SU-DHL-6 (cell line): ENCODE measurements around the gene SHROOM4.

Experiments used
- H2AFZ ChIP-seq: fragments of 200-600 bp; sonication (generic); 2 replicates; pipeline ENCODE4 v1.6.1; 2014; ENCODE audit warnings: low read depth, mild to moderate bottlenecking, moderate library complexity, mixed read lengths, antibody characterized with exemption, low read length; ENCODE audit not compliant: severe bottlenecking
- H3F3A ChIP-seq: fragments of 200-600 bp; shearing (Covaris generic); 2 replicates; pipeline ENCODE4 v1.6.0; 2016; ENCODE audit warnings: antibody characterized with exemption, mild to moderate bottlenecking; ENCODE audit not compliant: insufficient read depth
- H3K27ac ChIP-seq: fragments of 200-600 bp; sonication (generic); 2 replicates; pipeline ENCODE4 v1.5.1; 2016; ENCODE audit warnings: low read depth, mild to moderate bottlenecking, low read length, moderate library complexity, mixed read lengths
- H3K27me3 ChIP-seq: fragments of 200-600 bp; sonication (generic), shearing (Covaris generic); 2 replicates; pipeline ENCODE4 v1.6.0; 2014; ENCODE audit warnings: mild to moderate bottlenecking, low read length
- H3K36me3 ChIP-seq: fragments of 200-600 bp; sonication (generic); 2 replicates; pipeline ENCODE4 v1.6.1; 2014; ENCODE audit warnings: mild to moderate bottlenecking, low read length, mixed read lengths
- H3K4me2 ChIP-seq: fragments of 300-600, 200-600 bp; shearing (Covaris generic), sonication (generic); 2 replicates; pipeline ENCODE4 v1.6.0; 2014; ENCODE audit warnings: low read length, low read depth, mild to moderate bottlenecking; ENCODE audit not compliant: poor library complexity, severe bottlenecking
- H3K4me3 ChIP-seq: fragments of 200-600 bp; sonication (generic); 2 replicates; pipeline ENCODE4 v1.5.1; 2014; ENCODE audit warnings: antibody characterized with exemption, low read length, mild to moderate bottlenecking, mixed read lengths; ENCODE audit not compliant: insufficient read depth, poor library complexity, severe bottlenecking
- H3K79me2 ChIP-seq: fragments of 200-600 bp; sonication (generic); 2 replicates; pipeline ENCODE4 v1.6.1; 2014; ENCODE audit warnings: mild to moderate bottlenecking, low read length, moderate library complexity; ENCODE audit not compliant: insufficient read depth
- H3K9ac ChIP-seq: fragments of 200-600 bp; sonication (generic); 2 replicates; pipeline ENCODE4 v1.7.0; 2014; ENCODE audit warnings: mild to moderate bottlenecking, low read length
- H3K9me2 ChIP-seq: fragments of 200-600 bp; sonication (generic); replicated peaks from 2 replicates; pipeline ENCODE4 v1.6.1; 2014; ENCODE audit warnings: low read length; ENCODE audit not compliant: insufficient read depth
- H3K9me3 ChIP-seq: fragments of 200-600 bp; sonication (generic); 2 replicates; pipeline ENCODE4 v1.6.1; 2014; ENCODE audit warnings: low read length, mixed read lengths; ENCODE audit not compliant: insufficient read depth
- H4K20me1 ChIP-seq: fragments of 200-600 bp; sonication (generic); 2 replicates; pipeline ENCODE4 v1.6.1; 2014; ENCODE audit warnings: low read depth, mild to moderate bottlenecking, antibody characterized with exemption, low read length, moderate library complexity, mixed read lengths
- CTCF ChIP-seq: fragments of 200-600 bp; sonication (generic); IDR thresholded peaks from one replicate; pipeline ENCODE4 v1.5.1; 2017; ENCODE audit warnings: antibody characterized with exemption, mild to moderate bottlenecking, low read length, moderate library complexity; ENCODE audit not compliant: insufficient read depth, poor library complexity, severe bottlenecking
- EZH2phosphoT487 ChIP-seq: fragments of 200-600 bp; sonication (generic), shearing (Covaris generic); conservative IDR thresholded peaks from 2 replicates; pipeline ENCODE4 v1.6.1; 2018; ENCODE audit warnings: mild to moderate bottlenecking, antibody characterized with exemption, low read length, moderate library complexity, mixed read lengths

SHROOM4 gene

GRCh38 chrX:50719614-50720013 is 94.4 kb downstream of the SHROOM4 start:
- TF ChIP-seq EZH2phosphoT487 = no peak
- TF ChIP-seq CTCF = no peak
- Histone ChIP-seq H3K79me2 (no peaks in the 10 kb centered on the region), H2AFZ (no peak overlapping the region), H3K4me3 (no peak overlapping the region), H3K9me3 (no peaks in the 10 kb centered on the region), H3K36me3 (no peaks in the 10 kb centered on the region), H3K9ac (no peak overlapping the region), H4K20me1 (no peaks in the 10 kb centered on the region), H3K4me2 (no peak overlapping the region), H3K27me3 (no peaks in the 10 kb centered on the region), H3F3A (no peaks in the 10 kb centered on the region), H3K9me2 (no peaks in the 10 kb centered on the region), H3K27ac (no peak overlapping the region)

GRCh38 chrX:50718776-50719175 is 95.2 kb downstream of the SHROOM4 start:
- TF ChIP-seq CTCF = no peak
- no peak for TF ChIP-seq EZH2phosphoT487

GRCh38 chrX:50716706-50717105 is 97.3 kb downstream of the SHROOM4 start:
- H3K27me3 ChIP-seq = no peaks in the 10 kb centered on the region
- no peaks in the 10 kb centered on the region for H3K9me3 ChIP-seq
- H3K9ac ChIP-seq = no peak overlapping the region
- no peak overlapping the region for H3K27ac ChIP-seq
- no peak overlapping the region for H3K4me3 ChIP-seq
- H3F3A ChIP-seq = no peaks in the 10 kb centered on the region
- TF ChIP-seq EZH2phosphoT487 = no peak
- no peak for TF ChIP-seq CTCF
- H3K36me3 ChIP-seq = no peaks in the 10 kb centered on the region
- H3K79me2 ChIP-seq = no peaks in the 10 kb centered on the region
- no peak overlapping the region for H2AFZ ChIP-seq
- no peak overlapping the region for H3K4me2 ChIP-seq
- H4K20me1 ChIP-seq = no peaks in the 10 kb centered on the region
- no peaks in the 10 kb centered on the region for H3K9me2 ChIP-seq

More at GRCh38 chrX:50718776-50719175, 95.2 kb downstream of the SHROOM4 start:
- Histone ChIP-seq H3K79me2 (no peaks in the 10 kb centered on the region), H3K9me3 (no peaks in the 10 kb centered on the region), H2AFZ (no peak overlapping the region), H3K27ac (no peak overlapping the region), H3K27me3 (no peaks in the 10 kb centered on the region), H3K36me3 (no peaks in the 10 kb centered on the region), H3K9me2 (no peaks in the 10 kb centered on the region), H4K20me1 (no peaks in the 10 kb centered on the region), H3K9ac (no peak overlapping the region), H3F3A (no peaks in the 10 kb centered on the region), H3K4me2 (no peak overlapping the region), H3K4me3 (no peak overlapping the region)
